ENCODE data around the gene VPS37D.
A peak's percentile ranks its signal among the peaks of the same experiment; 100 is the strongest.

The VPS37D gene

GRCh38 chr7:73680501-73680900 lies 12.9 kb downstream of the VPS37D start:
- DNase-seq (ENCODE audit: low read depth), result no peak

DNA sequence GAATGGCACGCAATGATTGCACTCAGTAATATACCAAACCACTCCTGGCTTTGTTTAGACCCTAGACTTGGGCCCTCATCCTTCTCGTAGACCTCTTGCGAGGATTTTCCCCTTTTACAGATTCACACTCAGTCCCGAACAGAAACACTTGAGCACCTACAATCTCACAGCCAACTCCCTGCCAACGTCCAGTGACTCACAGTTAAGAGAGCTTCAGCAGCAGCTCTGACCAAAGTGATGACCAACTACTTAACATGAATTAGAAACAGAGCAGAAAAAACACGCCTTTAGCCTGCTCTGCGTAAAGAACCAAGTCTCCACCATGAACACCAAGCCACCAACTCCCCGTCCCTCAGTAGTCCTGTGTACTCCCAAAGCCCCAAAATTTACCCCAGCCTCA lies 13.4 kb downstream of the VPS37D start:
- no peak for DNase-seq (ENCODE audit: low read depth)

- no peak for DNase-seq (ENCODE audit: low read depth)
These were observed 15.1 kb downstream of the VPS37D start for GRCh38 chr7:73682745-73683055.

GRCh38 chr7:73683056-73683787 lies 15.6 kb downstream of the VPS37D start, which contains the start of the genes BUD23 and DNAJC30:
Gene BUD23 (plus strand): TSS chr7:73683597. CDS start chr7:73683626, 29 bp downstream.
Gene DNAJC30 (minus strand): TSS chr7:73683453. CDS start chr7:73683423, 30 bp downstream.
- DNase-seq (ENCODE audit: low read depth), result peak; percentile 95

GRCh38 chr7:73683788-73684693 lies 16.4 kb downstream of the VPS37D start:
- no peak for DNase-seq (ENCODE audit: low read depth)

GRCh38 chr7:73685311-73685710 lies 17.7 kb downstream of the VPS37D start:
- DNase-seq (ENCODE audit: low read depth), result no peak

- no peak for DNase-seq (ENCODE audit: low read depth)
These were observed 20.7 kb downstream of the VPS37D start for GRCh38 chr7:73688288-73688687.

DNA sequence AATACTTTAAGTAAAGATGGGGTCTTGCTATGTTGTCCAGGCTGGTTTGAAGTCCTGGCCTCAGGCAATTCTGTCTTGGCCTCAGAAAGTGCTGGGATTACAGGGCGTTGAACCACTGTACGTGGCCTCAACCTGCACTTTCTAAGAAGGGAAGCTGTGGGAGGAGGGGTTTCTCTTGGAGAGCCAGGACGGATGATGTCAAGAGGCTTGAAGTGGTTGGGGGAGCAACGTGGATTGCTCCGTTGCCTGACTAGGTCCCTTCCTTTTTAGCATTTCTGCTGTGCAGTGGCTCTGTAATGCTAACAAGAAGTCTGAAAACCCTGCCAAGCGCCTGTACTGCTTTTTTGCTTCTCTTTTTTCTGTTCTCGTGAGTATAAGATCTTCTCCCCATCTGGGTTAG lies 23.0 kb downstream of the VPS37D start:
- no peak for DNase-seq (ENCODE audit: low read depth)

GRCh38 chr7:73696372-73696771 lies 28.7 kb downstream of the VPS37D start:
- no peak for DNase-seq (ENCODE audit: low read depth)

GRCh38 chr7:73698410-73698809 lies 30.8 kb downstream of the VPS37D start:
- DNase-seq (ENCODE audit: low read depth), result no peak

- no peak for DNase-seq (ENCODE audit: low read depth)
These were observed 31.9 kb downstream of the VPS37D start for GRCh38 chr7:73699370-73700068.

- no peak for DNase-seq (ENCODE audit: low read depth)
These were observed 32.4 kb downstream of the VPS37D start for GRCh38 chr7:73700069-73700423.

DNA sequence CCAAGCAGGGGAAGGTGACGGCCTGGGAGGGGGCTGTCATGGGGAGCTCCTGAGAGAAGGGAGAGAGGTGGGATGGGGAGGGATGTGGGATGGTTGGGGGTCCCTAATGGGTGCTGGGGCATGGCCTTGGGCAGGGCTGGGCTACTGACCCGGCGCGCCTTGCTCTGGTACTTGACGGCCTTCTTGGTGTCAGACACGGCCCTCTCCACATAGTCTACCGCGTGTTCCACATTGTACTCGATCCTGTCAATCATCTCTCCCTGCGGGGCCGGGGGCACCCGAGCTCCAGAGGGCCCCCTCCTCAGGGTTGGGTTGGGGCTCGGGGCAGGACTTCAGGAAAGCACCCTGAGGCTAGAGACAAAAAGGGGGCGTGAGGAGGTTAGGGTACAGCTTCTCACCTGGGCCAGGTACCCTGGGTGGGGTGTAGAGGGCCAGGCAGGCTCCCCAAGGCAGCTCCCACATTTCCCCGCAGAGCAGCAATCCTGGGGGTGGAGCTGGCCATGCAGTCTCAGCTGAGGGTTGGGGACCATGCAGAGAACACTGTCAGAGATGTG lies 33.0 kb downstream of the VPS37D start:
- no peak for DNase-seq (ENCODE audit: low read depth)

DNA sequence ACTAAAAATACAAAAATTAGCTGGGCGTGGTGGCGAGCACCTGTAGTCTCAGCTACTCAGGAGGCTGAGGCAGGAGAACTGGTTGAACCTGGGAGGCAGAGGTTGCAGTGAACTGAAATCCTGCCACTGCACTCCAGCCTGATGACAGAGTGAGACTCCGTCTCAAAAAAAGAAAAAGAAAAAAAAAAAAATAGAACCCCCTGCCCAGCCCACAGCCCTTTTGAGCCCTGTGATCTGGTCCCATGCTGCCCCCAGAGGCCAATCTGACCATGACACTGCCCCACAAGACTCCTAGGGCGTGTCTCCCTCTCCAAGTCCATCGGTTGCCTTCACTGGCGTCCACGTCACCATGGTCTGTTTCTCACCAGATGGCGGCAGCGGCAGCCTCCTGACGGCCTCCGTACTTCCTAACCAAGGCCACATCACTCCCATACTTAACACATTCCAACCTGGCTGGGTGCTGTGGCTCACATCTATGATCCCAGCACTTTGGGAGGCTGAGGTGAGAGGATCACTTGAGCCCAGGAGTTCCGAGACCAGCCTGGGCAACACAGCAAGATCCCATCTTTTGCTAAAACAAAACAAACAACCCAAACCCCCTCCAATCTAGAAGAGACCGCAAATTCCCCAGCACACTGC lies 33.8 kb downstream of the VPS37D start:
- DNase-seq (ENCODE audit: low read depth), result no peak

GRCh38 chr7:73702226-73702625 lies 34.6 kb downstream of the VPS37D start:
- no peak for DNase-seq (ENCODE audit: low read depth)

GRCh38 chr7:73702665-73703064 lies 35.0 kb downstream of the VPS37D start:
- DNase-seq (ENCODE audit: low read depth), result no peak

DNA sequence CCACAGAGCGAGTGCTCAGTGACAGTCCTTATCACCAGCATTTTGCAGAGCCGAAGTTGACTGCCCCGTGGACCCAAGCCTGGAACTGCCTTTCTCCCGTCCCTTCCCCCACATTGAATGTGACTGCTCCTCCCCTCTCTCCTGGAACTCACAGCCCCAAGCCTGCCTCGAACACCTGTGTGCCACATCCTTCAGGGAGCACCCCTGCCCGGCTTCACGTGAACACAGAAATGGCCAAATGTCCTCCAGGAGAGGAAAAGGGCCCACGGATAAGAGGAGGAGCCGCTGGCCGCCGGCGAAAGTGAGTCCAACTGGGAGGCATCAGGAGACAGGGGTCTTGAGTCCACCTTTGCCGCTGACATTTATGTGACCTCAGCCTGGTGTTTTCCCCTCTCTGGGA lies 35.6 kb downstream of the VPS37D start:
- DNase-seq (ENCODE audit: low read depth), result no peak

- DNase-seq (ENCODE audit: low read depth), result no peak
These were observed 36.4 kb downstream of the VPS37D start for GRCh38 chr7:73703757-73704639.

GRCh38 chr7:73704640-73705550 lies 37.3 kb downstream of the VPS37D start:
- DNase-seq (ENCODE audit: low read depth), result no peak

GRCh38 chr7:73705551-73705920 lies 37.9 kb downstream of the VPS37D start:
- DNase-seq (ENCODE audit: low read depth), result no peak
